A549 (cell line): ENCODE data around the gene ASB7.

Source experiments
- CTCF ChIP-seq: fragments of >200 bp; sonication (Bioruptor Twin); formaldehyde crosslinking; IDR thresholded peaks from 3 replicates; pipeline ENCODE4 v1.5.1; 2016
- EP300 ChIP-seq, 2 experiments: fragments of >200 bp; sonication (Bioruptor Twin); formaldehyde crosslinking; IDR thresholded peaks; 2 replicates in 1 of 2; 3 replicates in 1 of 2; pipeline ENCODE4 v1.6.1; 2016 to 2017
- JUN ChIP-seq, 2 experiments: fragments of >200 bp; sonication (Bioruptor Twin); formaldehyde crosslinking; IDR thresholded peaks; 2 replicates in 1 of 2; 3 replicates in 1 of 2; pipeline ENCODE4 v1.6.1; 2016 to 2017
- PHF8 ChIP-seq: fragments of 200-600 bp; sonication (generic); IDR thresholded peaks from 2 replicates; pipeline ENCODE4 v1.6.1; 2016; ENCODE audit warnings: low read depth, mild to moderate bottlenecking, antibody characterized with exemption, moderate library complexity, borderline replicate concordance
- RAD21 ChIP-seq, 2 experiments: fragments of >200 bp in 1 of 2; sonication (Bioruptor Twin) in 1 of 2; formaldehyde crosslinking in 1 of 2; IDR thresholded peaks in 1 of 2; conservative IDR thresholded peaks in 1 of 2; 2 replicates in 1 of 2; 3 replicates in 1 of 2; pipeline ENCODE4 v1.6.1; 2012 to 2018; ENCODE audit warnings: inconsistent platforms in 1 of 2
- RARB ChIP-seq: fragments of 250-450 bp; sonication (Bioruptor Pico); IDR thresholded peaks from 2 replicates; pipeline ENCODE4 v1.8.0; 2021; ENCODE audit warnings: mild to moderate bottlenecking, moderate library complexity

GRCh38 chr15:100686725-100687473, 84.5 kb downstream of the ASB7 start:
- TF ChIP-seq PHF8 (no peak), RAD21 (conservative IDR thresholded peaks at IDR 0.05 in 1 of 2, IDR thresholded peaks at IDR 0.05 in 1 of 2) (no peak), JUN (IDR thresholded peaks at IDR 0.05) (no peak), CTCF (no peak), EP300 (IDR thresholded peaks at IDR 0.05) (no peak), RARB (CRISPR knock-in tag) (no peak)
